ENCODE data around the gene RAPGEF1. TPM values are rescaled to one million over a fixed set of nuclear protein-coding genes. Genes with fewer than 3 reads are reported as not detected.
A peak's percentile ranks its signal among the peaks of the same experiment; 100 is the strongest.

The RAPGEF1 gene
- total and polyA plus RNA-seq, 2 experiments from 2014 or later: 26.2 to 29.7 TPM

DNA sequence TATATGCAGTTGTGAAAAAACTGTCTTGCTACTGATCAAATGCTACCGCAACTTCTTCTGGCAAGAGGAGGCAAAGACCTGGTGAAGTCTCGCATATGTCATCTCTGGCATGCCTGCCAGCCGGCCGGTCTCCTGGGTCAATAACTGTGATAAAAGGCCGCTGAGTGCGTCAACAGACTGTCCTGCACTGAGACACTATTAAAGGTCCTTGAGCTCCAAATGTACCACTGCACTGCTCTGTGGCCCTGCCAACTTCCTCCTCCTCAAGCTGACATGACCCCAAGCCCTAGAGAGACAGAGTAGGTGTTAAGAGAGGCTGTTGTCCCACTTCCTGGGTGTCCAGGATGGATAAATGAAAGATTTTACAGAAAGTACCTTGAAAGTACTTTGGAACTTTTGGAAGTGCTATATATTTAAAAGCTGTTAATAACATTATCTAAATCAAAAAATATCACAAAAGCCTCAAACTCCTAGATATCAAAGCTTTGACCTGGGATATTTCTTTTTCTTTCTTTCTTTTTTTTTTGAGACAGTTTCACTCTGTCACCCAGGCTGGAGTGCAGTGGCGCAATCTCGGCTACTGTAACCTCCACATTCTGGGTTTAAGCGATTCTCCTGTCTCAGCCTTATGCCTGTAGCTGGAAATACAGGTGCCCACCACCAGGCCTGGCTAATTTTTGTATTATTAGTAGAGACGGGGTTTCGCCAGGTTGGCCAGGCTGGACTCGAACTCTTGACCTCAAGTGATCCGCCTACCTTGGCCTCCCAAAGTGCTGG, 31.5 kb downstream of the RAPGEF1 start:
- Histone ChIP-seq H4K20me1 (ENCODE audit: insufficient read depth, poor library complexity, severe bottlenecking) (peaks cover 19% of the 10 kb centered on the region), H3K36me3 (replicated peaks; ENCODE audit: insufficient read depth, low read depth) (no peaks in the 10 kb centered on the region), H2AFZ (no peak overlapping the region), H3K9me2 (replicated peaks; ENCODE audit: insufficient read depth) (no peaks in the 10 kb centered on the region), H3K27ac (peak overlapping the region; percentile 39), H3K4me3 (no peak overlapping the region), H3K9me3 (ENCODE audit: low read depth) (no peaks in the 10 kb centered on the region), H3K4me2 (no peak overlapping the region), H3K27me3 (no peaks in the 10 kb centered on the region), H3K79me2 (peaks cover 98% of the 10 kb centered on the region), H3K4me1 (ENCODE audit: insufficient read depth) (peaks cover 51% of the 10 kb centered on the region)
- no peak for TF ChIP-seq EZH2 (IDR thresholded peaks at IDR 0.05; ENCODE audit: borderline replicate concordance)
- no peak for TF ChIP-seq EZH2phosphoT487 (IDR thresholded peaks at IDR 0.05; ENCODE audit: low read depth, severe bottlenecking, unreplicated experiment)
- TF ChIP-seq, protein P1, sequence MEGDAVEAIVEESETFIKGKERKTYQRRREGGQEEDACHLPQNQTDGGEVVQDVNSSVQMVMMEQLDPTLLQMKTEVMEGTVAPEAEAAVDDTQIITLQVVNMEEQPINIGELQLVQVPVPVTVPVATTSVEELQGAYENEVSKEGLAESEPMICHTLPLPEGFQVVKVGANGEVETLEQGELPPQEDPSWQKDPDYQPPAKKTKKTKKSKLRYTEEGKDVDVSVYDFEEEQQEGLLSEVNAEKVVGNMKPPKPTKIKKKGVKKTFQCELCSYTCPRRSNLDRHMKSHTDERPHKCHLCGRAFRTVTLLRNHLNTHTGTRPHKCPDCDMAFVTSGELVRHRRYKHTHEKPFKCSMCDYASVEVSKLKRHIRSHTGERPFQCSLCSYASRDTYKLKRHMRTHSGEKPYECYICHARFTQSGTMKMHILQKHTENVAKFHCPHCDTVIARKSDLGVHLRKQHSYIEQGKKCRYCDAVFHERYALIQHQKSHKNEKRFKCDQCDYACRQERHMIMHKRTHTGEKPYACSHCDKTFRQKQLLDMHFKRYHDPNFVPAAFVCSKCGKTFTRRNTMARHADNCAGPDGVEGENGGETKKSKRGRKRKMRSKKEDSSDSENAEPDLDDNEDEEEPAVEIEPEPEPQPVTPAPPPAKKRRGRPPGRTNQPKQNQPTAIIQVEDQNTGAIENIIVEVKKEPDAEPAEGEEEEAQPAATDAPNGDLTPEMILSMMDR (IDR thresholded peaks at IDR 0.05; ENCODE audit: poor library complexity): no peak
- DNase-seq (ENCODE audit: low spot score): no peak
- 76% methylated on average over 13 of the region's 13 CpGs for WGBS (ENCODE audit: low lambda C conversion rate, missing lambda C conversion rate)

DNA sequence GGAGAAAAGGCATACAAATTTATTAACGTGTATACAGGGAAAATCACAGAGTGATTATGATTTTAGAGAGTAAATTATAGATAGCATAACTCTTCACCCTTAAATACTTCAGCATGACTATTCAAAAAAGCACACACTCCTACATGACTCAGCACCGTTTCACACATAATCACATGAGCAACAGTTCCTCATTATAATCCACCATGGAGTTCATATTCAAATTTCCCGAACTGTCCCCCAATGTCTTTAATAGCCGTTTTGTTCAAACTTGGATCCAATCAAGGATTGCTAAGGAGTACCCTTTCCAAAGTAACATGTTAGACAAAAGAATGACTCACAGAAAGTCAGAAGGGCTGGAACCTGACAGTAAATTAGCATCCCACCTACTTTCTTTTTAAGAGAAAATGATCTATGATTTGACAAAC, 32.1 kb downstream of the RAPGEF1 start:
- H3K9me3 ChIP-seq (ENCODE audit: low read depth): no peaks in the 10 kb centered on the region
- peaks cover 19% of the 10 kb centered on the region for H4K20me1 ChIP-seq (ENCODE audit: insufficient read depth, poor library complexity, severe bottlenecking)
- peak overlapping the region; percentile 39 for H3K27ac ChIP-seq
- peaks cover 98% of the 10 kb centered on the region for H3K79me2 ChIP-seq
- no peaks in the 10 kb centered on the region for H3K36me3 ChIP-seq (replicated peaks; ENCODE audit: insufficient read depth, low read depth)
- H3K27me3 ChIP-seq: no peaks in the 10 kb centered on the region
- no peak for DNase-seq (ENCODE audit: low spot score)
- no peak overlapping the region for H2AFZ ChIP-seq
- 81% methylated on average over 4 of the region's 4 CpGs for WGBS (ENCODE audit: low lambda C conversion rate, missing lambda C conversion rate)
- H3K4me1 ChIP-seq (ENCODE audit: insufficient read depth): peaks cover 44% of the 10 kb centered on the region
- H3K4me2 ChIP-seq: no peak overlapping the region
- TF ChIP-seq EZH2 (IDR thresholded peaks at IDR 0.05; ENCODE audit: borderline replicate concordance): no peak
- no peak for TF ChIP-seq EZH2phosphoT487 (IDR thresholded peaks at IDR 0.05; ENCODE audit: low read depth, severe bottlenecking, unreplicated experiment)
- TF ChIP-seq, protein P1 (IDR thresholded peaks at IDR 0.05; ENCODE audit: poor library complexity): no peak
- no peaks in the 10 kb centered on the region for H3K9me2 ChIP-seq (replicated peaks; ENCODE audit: insufficient read depth)
- no peak overlapping the region for H3K4me3 ChIP-seq

DNA sequence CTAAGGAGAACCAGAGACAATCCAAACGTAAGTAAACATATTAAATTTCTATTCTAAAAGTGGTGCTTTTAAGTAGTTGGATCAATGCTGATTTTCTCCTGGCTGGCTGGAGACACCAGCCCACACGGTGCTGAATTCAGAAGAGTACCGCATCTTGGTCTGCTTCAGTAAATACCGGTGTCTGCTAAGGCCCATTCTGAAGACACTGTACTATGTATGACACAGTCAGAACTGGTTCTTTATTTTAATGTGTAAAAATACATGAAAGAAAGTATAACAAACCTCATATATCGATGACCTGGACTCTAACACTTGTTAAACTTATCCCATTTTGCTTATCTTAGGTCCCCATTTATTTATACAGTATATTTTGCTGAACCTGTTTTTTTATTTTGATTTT, 32.8 kb downstream of the RAPGEF1 start:
- Histone ChIP-seq H3K4me3 (no peak overlapping the region), H3K4me1 (ENCODE audit: insufficient read depth) (peaks cover 39% of the 10 kb centered on the region), H3K9me2 (replicated peaks; ENCODE audit: insufficient read depth) (no peaks in the 10 kb centered on the region), H3K27me3 (no peaks in the 10 kb centered on the region), H2AFZ (no peak overlapping the region), H4K20me1 (ENCODE audit: insufficient read depth, poor library complexity, severe bottlenecking) (peaks cover 22% of the 10 kb centered on the region), H3K4me2 (peak overlapping the region; percentile 8), H3K27ac (peak overlapping the region; percentile 26), H3K36me3 (replicated peaks; ENCODE audit: insufficient read depth, low read depth) (no peaks in the 10 kb centered on the region), H3K9me3 (ENCODE audit: low read depth) (no peaks in the 10 kb centered on the region), H3K79me2 (peaks cover 98% of the 10 kb centered on the region)
- WGBS (ENCODE audit: low lambda C conversion rate, missing lambda C conversion rate): 77% methylated on average over 5 of the region's 5 CpGs
- TF ChIP-seq EZH2phosphoT487 (IDR thresholded peaks at IDR 0.05; ENCODE audit: low read depth, severe bottlenecking, unreplicated experiment): no peak
- TF ChIP-seq EZH2 (IDR thresholded peaks at IDR 0.05; ENCODE audit: borderline replicate concordance): no peak
- TF ChIP-seq, protein P1 (IDR thresholded peaks at IDR 0.05; ENCODE audit: poor library complexity): no peak
- no peak for DNase-seq (ENCODE audit: low spot score)

All from hepatocyte (in vitro differentiated cells).